CD4-positive, alpha-beta T cell treated with Interferon alpha-2 for 1 hour (primary cell): ENCODE measurements around the gene SPATA31A5.
"Not testable (repeated sequence)": the region's sequence is repeated elsewhere in the genome, so short reads cannot be mapped to it uniquely, and the experiment has no call there.

ENCODE experiments used
- DNase-seq, 2 donors: peaks; one replicate each; pipeline ENCODE4 v3.0.0-alpha.2; 2020 to 2022

Gene SPATA31A5

GRCh38 chr9:60914107-60914506 lies at the start of gene SPATA31A5:
TSS of gene SPATA31A5 (plus strand) at chr9:60914407. CDS start at chr9:60914436, 29 bp downstream.
- DNase-seq = not testable (repeated sequence)

GRCh38 chr9:60962990-60963350 lies 48.8 kb downstream of the SPATA31A5 start:
- DNase-seq = not testable (repeated sequence)

- not testable (repeated sequence) for DNase-seq
Measured at GRCh38 chr9:60966382-60966781, 52.2 kb downstream of the SPATA31A5 start.
